NCI-H2081 (cell line): ENCODE measurements around the gene IGIP.

Experiments
- DNase-seq, 2 experiments: peaks; one replicate each; lab custom pipeline; 2025; lab: John Stamatoyannopoulos, UW

Gene IGIP

DNA sequence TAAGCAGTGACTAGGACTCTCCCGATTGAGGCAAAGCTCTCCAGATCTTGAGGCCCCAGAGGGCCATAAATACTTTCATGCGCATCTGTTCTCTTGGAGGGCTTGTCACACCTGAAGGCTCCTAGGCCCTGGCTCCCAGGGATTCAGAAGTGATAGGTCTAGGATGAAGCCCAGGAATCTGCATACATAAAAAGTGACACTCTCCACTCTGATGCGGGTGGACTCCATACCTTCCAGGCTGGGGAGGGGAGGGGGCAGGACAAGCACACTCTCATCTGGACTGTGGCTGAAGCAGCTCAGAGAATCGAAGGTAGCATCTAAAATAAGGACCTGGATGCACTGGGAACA is 40.2 kb downstream of the IGIP start:
- DNase-seq: no peak

DNA sequence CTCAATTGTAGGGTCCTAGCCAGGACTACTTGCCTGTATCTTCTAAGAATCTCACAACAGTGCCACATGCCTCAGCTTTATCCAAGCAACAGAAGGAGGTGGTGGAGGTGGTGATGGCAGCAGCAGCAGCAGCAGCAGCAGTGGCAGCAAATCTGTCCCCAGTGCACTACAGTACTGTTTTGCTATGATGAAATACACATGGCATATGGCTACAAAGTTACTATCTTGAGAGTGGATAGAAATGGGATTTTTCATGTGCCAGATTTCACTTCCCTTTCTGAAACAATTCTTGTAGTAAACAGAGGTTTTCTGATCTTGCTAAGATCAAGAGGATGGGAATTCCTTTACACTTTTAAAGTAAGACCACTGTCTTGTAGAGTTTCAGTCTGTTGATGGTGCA is 41.2 kb downstream of the IGIP start:
- DNase-seq: no peak

DNA sequence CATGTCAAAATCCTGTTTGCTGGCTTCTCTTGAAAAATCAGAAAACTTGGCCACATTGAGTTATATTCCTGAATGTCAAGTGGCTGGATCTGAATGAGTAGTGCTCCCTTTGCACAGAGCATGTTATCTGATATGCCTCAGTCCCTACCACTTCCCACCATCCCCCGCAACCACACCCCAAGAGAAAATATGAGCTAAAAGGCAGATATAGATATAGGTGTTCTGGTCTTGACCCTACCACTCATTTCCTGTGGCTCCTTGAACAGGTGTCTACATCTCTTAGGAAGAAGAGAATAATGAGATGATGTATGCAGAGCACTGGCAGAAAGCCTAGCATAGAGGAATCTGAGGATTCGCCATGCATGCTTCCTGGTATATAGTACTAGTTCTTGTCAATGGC is 42.6 kb downstream of the IGIP start:
- no peak for DNase-seq

DNA sequence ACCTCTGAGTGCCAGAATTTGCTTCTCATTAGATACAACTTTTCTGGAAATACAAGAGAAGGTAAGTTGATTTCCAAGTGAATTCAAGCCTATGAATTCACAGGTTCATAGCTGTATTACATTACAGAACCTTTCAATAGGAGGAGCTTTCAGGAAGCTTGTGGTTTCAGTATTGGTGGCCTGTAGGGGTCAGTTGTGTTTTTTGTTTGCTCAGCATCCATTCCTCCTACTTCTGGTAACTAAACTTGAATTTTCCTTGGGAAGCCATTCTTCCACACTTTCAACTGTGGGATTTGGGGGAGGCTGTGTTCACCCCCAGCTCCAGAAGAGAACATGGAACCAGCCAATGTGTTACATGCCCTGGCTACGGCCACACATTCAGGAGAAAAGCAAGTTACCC is 43.7 kb downstream of the IGIP start:
- no peak for DNase-seq

DNA sequence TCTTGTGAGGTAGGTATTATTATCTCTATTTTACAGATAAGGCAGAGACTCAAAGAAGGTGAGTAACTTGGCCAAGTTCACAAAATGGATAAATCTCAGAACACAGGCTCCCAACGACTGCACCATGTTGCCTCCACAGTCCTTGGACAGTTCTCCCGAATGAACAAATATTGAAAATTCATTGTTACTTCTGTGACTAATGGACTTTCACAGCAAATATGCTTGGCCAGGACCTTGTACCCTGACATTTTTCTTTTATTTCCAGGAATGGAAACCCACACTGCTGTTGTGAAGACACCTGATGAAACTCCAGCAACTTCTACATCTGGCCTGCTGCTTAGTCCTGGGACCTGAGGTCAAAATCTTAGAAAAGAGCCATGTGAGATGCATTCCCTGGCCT is 46.7 kb downstream of the IGIP start:
- DNase-seq: no peak

DNA sequence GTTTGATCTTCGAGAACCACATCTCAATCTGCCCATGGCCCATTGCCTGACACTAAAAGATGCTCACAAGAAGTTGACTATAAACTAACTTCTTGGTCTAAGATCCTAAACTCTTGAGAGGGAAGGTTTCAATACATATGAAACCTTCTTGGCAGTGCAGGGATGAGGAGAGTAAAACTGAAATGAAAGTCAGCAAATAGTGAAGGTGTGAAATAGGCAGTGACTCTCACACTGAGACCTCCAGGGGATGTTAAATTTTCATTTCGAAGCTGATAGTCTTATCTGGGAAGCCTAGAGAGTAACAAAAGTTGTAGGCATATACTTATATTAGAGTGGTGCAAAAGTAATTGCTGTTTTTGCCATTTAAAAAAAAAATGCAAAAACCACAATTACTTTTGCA is 48.3 kb downstream of the IGIP start:
- DNase-seq: no peak

DNA sequence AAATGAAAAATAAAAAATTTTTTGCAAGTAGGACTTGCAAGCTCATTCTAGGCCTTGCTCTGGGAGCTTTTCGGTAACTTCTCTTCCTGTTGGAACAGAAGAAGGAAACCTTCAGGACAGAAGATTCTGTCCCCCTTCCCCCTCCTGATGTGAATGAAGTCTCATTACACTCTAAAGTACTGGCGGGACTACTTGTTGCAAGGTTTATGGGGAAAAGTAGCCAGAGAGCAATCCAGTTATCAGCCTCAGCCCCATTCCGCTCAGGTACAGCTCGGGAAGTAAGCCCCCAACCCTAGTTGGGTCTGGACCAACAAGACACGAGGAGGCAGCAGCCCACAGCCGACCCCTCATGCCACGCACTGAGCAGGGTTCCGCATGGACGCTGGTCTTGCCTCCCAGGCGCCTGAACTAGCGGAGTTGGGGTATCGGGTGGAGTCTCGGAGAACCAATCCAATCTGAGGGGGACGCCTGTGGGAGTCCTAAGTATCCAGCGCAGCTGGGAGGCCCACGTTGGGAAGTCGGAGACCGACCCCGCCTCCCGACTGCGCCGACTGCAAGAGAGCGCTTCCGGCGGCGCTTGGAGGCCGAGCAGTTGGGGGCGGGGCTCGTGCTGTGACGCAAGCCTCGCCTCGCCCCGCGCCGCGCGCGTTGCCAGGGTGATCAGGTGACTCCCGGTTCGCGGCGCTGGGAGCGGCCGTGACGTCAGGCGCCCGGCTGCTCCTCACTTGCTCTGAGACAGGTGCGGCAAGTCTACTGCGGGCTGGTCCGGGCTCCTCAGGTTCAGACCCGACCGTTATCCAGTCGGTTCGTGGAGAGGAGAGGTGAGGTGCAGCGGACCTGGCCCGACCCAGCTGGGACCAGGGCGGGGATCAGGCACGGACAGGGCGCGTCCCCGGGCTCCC is 49.0 kb downstream of the IGIP start, which contains the start of gene CYSTM1:
TSS of gene CYSTM1 (plus strand) at position 724 of the 902 bp plus-strand sequence. CDS start 19,278 bp downstream, outside the sequence.
- peak; percentile 91 to 94 for DNase-seq

DNA sequence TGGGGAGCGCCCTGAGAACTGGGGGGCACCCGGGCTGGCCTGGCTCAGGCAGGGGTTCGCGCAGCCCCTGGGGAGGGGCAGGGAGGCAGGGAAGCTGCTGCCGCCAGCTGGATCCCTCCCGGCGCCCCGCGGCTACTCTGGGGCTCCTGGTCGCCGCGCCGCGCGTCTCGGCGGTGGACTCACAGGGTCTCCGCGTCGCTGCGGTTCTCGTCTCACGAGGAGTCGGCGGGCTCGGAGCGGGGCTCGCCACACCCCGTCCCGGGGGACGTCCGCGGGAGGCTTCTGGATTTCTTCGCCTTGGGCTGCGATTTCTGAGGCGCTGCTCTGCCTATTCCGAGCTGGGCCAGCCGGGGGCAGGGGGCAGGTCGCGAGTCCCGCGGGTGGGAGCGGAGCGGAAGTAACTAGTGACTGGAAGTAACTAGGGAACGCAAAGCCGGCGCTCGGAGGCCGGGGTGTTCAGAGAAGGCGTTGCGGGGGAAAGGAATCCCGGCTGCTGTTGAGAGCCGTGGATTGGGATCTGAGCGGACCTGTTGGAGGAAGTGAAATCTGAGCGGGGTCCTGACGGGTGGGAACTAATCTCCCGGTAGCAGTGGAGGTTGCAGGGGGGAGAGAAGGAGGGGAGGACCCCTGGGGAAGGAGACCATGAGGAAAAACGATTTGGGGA is 49.8 kb downstream of the IGIP start:
- peak; percentile 34 to 42 for DNase-seq

DNA sequence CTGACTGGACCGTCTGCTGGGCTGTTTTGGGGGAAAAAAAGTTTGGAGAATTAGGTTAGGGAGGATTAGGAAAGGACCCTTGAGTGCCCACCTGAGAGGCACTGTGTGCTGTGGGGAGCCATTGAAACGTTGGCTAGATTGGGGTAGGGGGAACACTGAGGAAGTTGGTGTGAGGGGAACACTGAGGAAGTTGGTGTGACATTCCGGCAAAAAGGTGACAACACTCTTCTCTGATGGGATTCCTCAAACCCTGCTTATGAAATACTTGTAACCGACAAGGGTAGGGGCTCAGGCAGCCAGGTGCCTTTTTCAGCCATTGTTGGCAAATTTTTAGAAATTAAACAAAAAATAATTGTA is 50.3 kb downstream of the IGIP start:
- no peak for DNase-seq

DNA sequence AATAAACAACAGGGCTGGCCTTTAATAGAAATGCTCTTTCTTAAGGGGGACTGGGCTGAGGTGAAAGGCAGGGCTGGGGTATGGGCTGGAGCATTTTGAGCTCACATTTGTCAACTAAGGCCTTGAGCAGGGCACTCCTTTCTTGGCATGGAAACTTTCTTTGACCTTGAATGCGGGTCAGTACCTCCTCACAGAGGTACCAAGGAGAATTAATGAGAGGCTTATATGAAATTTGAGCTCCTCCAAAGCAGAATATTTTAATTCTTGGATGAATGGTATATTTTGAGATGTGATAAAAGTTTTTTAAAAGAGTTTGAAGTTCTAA is 52.3 kb downstream of the IGIP start:
- DNase-seq: no peak

DNA sequence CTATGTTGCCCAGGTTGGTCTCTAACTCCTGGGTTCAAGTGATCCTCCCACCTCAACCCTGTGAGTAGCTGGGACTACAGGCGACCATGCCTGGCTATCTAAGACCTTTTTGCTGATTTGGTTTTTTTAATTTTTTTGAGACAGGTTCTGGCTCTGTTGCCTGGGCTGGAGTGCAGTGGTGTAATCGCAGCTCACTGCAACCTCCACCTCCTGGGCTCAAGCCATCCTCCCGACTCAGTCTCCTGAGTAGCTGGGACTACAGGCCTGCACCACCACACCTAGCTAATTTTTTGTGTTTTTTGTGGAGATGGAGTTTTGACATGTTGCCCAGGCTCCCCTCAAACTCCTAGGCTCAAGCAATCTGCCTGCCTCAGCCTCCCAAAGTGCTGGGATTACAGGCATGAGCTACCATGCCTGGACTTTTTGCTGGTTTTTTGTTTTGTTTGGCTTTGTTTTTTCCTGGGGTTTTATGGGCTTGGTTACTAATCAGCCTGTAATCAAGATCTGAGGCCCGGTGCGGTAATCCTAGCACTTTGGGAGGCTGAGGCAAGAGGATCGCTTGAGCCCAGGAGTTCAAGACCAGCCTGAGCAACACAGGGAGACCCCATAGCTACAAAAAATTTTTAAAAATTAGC is 52.9 kb downstream of the IGIP start:
- DNase-seq: no peak
